Measurements from ENCODE around the gene SMOC1.

SMOC1 gene

DNA sequence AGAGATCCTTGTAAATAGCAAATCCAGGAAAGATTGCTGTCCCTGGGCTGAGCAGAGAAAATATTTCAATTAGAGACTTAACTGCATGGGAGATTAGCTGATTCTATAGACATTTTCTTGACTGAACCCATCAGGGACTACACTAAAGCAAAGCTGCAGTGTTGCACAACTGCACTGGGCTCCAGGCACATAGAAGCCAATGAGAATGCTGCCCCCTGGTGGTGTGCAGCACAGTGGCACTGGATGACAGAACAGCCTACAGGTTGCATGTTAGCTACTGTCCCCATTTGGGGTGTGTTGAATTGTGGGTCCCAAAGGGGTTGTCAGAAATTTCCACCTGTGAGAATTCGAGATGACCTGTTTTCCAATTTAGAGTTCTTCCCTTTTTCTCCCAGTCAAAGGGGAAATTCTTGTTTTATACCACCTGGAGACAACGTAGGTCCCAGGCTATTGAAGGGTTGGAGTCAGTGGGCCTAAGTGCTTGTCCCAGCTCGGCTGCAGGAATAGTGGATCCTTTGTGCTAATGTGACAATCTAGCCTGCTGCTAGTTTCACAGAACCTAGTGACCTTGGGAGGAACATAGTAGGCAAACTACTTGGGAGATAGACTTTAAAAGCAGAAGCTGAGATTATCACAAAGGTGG lies 194.8 kb downstream of the SMOC1 start:
- no peaks in the 10 kb centered on the region for H3K9me3 ChIP-seq (ENCODE audit: control insufficient read depth, insufficient read depth, low read length)
- H3K27me3 ChIP-seq (ENCODE audit: control insufficient read depth, insufficient read depth, low read length): no peaks in the 10 kb centered on the region
- H3K36me3 ChIP-seq (ENCODE audit: control insufficient read depth, insufficient read depth, low read length): no peaks in the 10 kb centered on the region
- 0 out of 2 replicates have a peak, but pooled peaks cover 3% of the 10 kb centered on the region for H3K4me1 ChIP-seq (ENCODE audit: control insufficient read depth, insufficient read depth, low read length)
- H3K27ac ChIP-seq (ENCODE audit: low read depth, low read length): no peak overlapping the region
- no peak overlapping the region for H3K9ac ChIP-seq (ENCODE audit: low read depth, low read length)
- H3K4me3 ChIP-seq (ENCODE audit: low read depth, low read length): no peak overlapping the region

- no peak overlapping the region for H3K9ac ChIP-seq (ENCODE audit: low read depth, low read length)
- 0 out of 2 replicates have a peak, but pooled peaks cover 3% of the 10 kb centered on the region for H3K4me1 ChIP-seq (ENCODE audit: control insufficient read depth, insufficient read depth, low read length)
- H3K4me3 ChIP-seq (ENCODE audit: low read depth, low read length): no peak overlapping the region
- H3K36me3 ChIP-seq (ENCODE audit: control insufficient read depth, insufficient read depth, low read length): no peaks in the 10 kb centered on the region
- no peaks in the 10 kb centered on the region for H3K27me3 ChIP-seq (ENCODE audit: control insufficient read depth, insufficient read depth, low read length)
- no peaks in the 10 kb centered on the region for H3K9me3 ChIP-seq (ENCODE audit: control insufficient read depth, insufficient read depth, low read length)
- H3K27ac ChIP-seq (ENCODE audit: low read depth, low read length): no peak overlapping the region
These were observed 197.8 kb downstream of the SMOC1 start for GRCh38 chr14:70077005-70077404.

- Histone ChIP-seq H3K4me3 (ENCODE audit: low read depth, low read length) (no peak overlapping the region), H3K4me1 (ENCODE audit: control insufficient read depth, insufficient read depth, low read length) (0 out of 2 replicates have a peak, but pooled peaks cover 3% of the 10 kb centered on the region), H3K27ac (ENCODE audit: low read depth, low read length) (no peak overlapping the region), H3K9ac (ENCODE audit: low read depth, low read length) (no peak overlapping the region), H3K27me3 (ENCODE audit: control insufficient read depth, insufficient read depth, low read length) (no peaks in the 10 kb centered on the region), H3K36me3 (ENCODE audit: control insufficient read depth, insufficient read depth, low read length) (no peaks in the 10 kb centered on the region), H3K9me3 (ENCODE audit: control insufficient read depth, insufficient read depth, low read length) (no peaks in the 10 kb centered on the region)
These were observed 198.5 kb downstream of the SMOC1 start for GRCh38 chr14:70077720-70078119.

- no peak overlapping the region for H3K9ac ChIP-seq (ENCODE audit: low read depth, low read length)
- H3K36me3 ChIP-seq (ENCODE audit: control insufficient read depth, insufficient read depth, low read length): no peaks in the 10 kb centered on the region
- no peak overlapping the region for H3K27ac ChIP-seq (ENCODE audit: low read depth, low read length)
- no peak overlapping the region for H3K4me3 ChIP-seq (ENCODE audit: low read depth, low read length)
- H3K27me3 ChIP-seq (ENCODE audit: control insufficient read depth, insufficient read depth, low read length): no peaks in the 10 kb centered on the region
- H3K9me3 ChIP-seq (ENCODE audit: control insufficient read depth, insufficient read depth, low read length): no peaks in the 10 kb centered on the region
- H3K4me1 ChIP-seq (ENCODE audit: control insufficient read depth, insufficient read depth, low read length): 0 out of 2 replicates have a peak, but pooled peaks cover 3% of the 10 kb centered on the region
These were observed 199.1 kb downstream of the SMOC1 start for GRCh38 chr14:70078329-70078728.

- no peak overlapping the region for H3K9ac ChIP-seq (ENCODE audit: low read depth, low read length)
- H3K9me3 ChIP-seq (ENCODE audit: control insufficient read depth, insufficient read depth, low read length): no peaks in the 10 kb centered on the region
- 0 out of 2 replicates have a peak, but pooled peaks cover 3% of the 10 kb centered on the region for H3K4me1 ChIP-seq (ENCODE audit: control insufficient read depth, insufficient read depth, low read length)
- no peak overlapping the region for H3K27ac ChIP-seq (ENCODE audit: low read depth, low read length)
- H3K4me3 ChIP-seq (ENCODE audit: low read depth, low read length): no peak overlapping the region
- no peaks in the 10 kb centered on the region for H3K36me3 ChIP-seq (ENCODE audit: control insufficient read depth, insufficient read depth, low read length)
- no peaks in the 10 kb centered on the region for H3K27me3 ChIP-seq (ENCODE audit: control insufficient read depth, insufficient read depth, low read length)
These were observed 200.9 kb downstream of the SMOC1 start for GRCh38 chr14:70080076-70080475.

Measured in HUES48 (cell line).